Islet precursor cell (in vitro differentiated cells): ENCODE measurements around the gene ADK.
"Not testable (repeated sequence)": the region's sequence is repeated elsewhere in the genome, so short reads cannot be mapped to it uniquely, and the experiment has no call there.

ENCODE experiments used
- DNase-seq: peaks from one replicate; pipeline ENCODE4 v3.0.0-alpha.2; 2018

Gene ADK

DNA sequence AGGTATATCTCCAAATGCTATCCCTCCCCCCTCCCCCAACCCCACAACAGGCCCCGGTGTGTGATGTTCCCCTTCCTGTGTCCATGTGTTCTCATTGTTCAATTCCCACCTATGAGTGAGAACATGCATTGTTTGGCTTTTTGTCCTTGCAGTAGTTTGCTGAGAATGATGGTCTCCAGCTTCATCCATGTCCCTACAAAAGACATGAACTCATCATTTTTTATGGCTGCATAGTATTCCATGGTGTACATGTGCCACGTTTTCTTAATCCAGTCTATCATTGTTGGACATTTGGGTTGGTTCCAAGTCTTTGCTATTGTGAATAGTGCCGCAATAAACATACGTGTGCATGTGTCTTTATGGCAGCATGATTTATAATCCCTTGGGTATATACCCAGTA lies 417.9 kb downstream of the ADK start:
- not testable (repeated sequence) for DNase-seq

DNA sequence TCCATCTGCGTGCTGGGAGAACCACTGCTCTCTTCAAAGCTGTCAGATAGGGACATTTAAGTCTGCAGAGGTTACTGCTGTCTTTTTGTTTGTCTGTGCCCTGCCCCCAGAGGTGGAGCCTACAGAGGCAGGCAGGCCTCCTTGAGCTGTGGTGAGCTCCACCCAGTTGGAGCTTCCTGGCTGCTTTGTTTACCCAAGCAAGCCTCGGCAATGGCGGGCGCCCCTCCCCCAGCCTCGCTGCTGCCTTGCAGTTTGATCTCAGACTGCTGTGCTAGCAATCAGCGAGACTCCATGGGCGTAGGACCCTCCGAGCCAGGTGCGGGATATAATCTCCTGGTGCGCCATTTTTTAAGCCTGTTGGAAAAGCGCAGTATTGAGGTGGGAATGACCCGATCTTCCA lies 422.5 kb downstream of the ADK start:
- not testable (repeated sequence) for DNase-seq

DNA sequence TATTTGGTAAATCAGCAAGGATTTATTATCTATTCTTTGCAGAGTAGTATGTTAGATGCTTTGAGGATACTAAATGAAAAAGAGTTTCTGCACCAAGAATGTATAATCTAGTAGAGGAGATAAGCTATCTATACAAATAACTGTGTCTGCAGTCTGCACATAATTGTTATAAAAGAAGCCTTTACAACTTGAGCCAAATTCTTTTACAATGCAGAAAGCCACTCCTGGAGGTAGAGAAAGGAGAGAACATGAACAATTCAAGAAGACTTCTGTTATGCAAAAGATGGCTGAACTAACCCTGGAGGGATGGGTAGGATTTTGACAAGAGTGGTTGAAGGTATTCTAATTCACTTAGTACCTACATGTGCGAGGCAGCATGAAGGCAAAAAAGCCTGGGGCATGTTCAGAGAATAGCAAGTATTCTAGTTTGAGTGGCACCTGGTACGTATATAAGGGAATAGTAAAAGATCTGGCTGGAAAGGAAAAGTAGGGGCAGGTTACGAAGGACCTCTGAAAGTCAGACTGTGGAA lies 424.2 kb downstream of the ADK start:
- DNase-seq, result no peak

DNA sequence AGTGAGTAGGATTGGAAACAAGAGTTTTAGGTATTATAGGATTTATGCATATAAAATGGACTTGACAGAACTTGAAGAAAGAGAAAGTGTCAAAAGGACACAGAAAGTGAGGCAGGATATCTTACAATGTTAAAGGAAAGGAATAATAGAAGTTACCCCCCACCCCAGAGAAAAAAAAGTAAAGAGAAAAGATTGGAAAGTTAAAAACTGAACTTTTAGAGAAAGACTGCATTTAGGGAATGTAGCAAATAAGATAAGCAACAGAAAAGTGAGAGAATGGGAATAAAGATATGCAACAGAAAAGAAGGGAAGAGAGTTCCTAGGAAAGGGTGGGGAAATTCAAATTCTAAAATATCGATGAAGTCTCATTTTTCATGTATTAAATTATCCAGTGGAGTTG lies 424.9 kb downstream of the ADK start:
- no peak for DNase-seq

DNA sequence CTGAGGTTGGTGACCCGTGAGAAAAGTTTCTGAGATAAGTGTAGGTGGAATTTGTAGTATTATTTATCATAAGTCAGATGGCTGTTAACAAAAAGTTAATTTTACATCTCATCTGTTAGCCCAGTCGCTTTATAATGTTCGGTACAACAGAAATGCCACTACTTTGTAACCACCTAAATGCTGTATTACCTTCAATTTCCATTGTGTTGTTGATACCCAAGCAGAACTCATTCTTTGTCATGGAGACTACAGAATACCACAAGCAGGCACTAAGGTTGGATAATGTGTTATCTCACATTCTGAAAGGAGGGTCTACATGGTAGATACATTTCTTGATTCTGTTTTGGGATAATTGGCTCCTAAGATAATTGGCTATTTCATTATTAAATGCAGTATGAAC lies 425.6 kb downstream of the ADK start:
- no peak for DNase-seq

DNA sequence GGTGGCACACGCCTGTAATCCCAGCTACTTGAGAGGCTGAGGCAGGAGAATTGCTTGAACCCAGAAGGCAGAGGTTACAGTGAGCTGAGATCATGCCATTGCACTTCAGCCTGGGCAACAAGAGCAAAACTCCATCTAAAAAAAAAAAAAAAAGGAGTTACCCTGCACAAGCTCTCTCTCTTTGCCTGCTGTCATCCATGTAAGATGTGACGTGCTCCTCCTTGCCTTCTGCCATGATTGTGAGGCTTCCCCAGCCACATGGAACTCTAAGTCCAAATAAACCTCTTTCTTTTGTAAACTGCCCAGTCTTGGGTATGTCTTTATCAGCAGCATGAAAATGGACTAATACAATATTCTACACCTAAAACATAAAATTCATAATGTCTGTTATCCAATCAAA lies 429.4 kb downstream of the ADK start:
- DNase-seq, result not testable (repeated sequence)

DNA sequence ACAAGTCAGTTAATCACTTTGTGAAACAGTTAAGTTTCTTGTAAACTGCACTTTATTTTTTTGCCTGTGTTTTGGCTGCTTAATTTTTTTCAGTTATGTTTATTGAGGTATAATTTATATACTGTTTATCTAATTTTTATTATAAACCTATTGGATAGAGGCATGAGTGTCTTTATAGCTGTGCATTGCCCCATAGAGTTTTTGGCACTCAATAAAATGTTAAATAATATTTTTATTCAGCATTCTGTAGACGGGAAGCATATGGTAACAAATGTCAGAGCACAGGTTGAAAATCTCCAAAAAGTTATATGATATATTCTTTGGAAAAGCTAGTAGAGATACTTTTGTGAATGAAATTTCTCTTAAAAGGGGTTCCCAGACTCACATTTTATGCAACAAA lies 431.5 kb downstream of the ADK start:
- no peak for DNase-seq

DNA sequence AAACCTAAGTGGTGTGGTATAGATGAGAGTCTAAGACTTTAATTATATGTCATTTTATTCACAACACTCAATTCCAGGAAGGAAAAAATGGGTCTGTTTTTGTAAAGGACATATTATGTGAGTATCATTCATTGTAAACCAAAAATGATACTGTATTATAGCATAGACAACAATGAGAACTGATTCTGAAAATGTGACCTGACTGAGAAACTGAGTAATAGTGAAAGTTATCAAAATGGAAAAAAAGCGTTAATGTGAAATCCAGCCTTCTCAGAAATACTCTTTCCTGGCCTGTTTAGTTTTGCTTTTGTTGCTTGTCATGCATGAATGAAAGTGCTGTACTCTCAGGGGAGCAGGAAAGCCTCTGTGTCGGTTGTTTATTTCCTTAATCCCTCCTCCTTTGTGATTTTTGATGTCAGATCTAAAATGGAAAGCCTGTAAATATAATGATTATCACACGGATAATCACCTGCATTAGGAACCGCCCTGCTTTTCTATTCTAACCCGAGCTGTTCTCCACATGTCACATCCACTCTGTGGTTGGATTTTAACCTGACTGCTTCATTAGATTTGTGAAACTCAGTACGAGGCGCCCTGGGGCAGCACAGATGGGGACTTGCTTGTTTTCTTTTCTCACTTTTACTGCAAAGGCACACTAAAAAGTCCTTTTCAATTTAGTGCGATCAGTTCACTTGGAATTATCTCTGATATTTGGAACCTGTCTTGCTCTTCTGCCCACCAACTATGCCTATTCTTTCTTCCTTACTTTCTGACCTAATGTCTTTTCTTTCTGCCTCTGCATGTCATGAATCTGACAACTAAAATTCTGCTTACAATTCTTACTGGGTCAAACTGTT lies 434.4 kb downstream of the ADK start:
- DNase-seq, result peak; percentile 55

DNA sequence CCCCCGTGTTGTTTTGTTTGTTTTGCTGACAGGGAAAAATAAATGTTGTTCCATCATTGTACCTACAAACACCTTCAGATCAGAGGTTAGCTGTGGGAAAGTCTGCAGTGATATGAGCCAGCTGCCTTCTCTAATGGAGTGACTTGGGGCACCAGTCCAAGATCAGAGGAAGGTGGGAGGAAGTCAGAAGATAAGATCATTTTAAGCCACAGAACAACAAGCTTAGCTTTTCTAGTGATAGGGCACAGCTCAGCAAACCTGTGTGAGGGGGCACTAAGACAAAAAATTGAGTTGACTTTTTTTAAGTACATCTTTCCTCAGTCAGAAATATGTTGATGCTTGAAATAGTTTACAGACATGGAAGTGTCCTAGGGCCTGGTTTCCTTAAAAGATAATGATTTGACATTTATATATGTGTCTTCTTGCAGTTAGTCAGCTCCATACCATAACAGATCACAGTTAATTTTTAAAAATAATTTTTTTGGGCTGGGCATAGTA lies 435.1 kb downstream of the ADK start:
- DNase-seq, result peak; percentile 55

DNA sequence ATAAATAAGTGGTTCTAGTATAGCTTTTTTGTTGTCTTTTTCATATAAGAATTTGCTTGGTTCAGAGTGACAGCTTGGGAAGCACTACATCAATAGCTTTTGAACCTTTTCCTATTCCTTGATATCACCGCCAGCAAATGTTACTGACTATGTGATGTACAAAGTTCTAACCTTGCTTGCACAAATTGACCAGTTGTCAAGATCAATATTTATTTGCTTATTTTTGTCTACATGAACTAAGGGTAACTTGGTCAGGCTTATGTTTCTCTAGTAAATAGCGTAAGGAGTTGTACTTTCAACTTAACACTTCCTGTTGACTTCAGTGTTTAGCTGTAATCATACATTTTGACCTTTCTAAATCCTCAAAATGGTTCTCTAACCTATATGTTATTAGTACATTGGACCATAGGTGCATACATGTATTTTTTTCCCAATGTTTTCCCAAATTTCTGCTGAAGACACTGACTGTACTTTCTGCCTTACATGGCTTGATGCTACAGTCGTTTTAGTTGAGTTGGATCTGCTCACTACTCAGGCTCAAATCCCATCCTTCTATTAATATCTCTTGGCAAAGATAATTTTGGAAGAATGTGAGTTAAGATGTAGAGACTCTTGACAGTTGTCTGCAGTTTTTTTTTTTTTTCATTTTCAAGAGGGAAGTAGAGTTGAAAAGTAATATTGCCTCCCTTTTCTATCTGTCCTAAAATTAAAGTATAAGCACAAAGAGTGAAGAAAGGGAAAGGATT lies 436.3 kb downstream of the ADK start:
- DNase-seq, result no peak

DNA sequence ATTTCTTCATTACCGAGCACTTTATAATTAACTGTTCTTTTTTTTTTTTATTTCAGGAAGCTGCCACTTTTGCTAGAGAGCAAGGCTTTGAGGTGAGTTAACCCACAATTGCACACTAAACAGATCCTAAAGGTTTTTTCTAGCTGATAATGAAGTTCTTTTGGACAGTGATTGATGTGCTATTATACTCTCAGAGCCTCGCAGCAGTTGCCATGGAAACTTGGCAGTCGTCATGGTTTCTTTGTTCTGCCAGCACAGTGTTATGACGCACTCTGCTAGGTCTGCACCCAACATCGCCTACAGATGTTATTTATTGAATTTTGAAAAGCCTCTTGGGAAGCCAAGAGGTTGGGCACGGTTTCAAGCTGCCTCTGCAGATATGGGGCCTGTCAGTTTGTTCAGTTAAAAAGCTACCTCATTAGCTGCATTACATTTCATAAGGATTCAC lies 438.2 kb downstream of the ADK start:
- no peak for DNase-seq

DNA sequence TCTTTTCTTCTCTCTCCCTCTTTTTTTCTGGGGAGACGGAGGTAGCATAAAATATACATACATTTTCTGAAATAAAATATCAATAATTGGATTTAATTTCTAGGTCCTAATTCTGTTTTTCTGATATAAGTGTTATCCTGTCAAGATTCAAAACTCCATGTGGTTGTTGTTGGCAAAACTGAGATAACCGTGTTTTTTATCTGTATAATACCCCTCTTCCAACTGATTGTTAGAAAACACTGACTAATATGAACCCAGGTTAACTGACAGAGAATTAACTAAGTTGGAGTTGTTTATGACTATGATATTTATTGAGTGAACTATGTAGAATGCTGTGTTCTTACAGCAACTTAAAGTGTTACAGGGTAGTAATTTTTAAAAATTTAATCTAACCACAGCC lies 438.8 kb downstream of the ADK start:
- no peak for DNase-seq

DNA sequence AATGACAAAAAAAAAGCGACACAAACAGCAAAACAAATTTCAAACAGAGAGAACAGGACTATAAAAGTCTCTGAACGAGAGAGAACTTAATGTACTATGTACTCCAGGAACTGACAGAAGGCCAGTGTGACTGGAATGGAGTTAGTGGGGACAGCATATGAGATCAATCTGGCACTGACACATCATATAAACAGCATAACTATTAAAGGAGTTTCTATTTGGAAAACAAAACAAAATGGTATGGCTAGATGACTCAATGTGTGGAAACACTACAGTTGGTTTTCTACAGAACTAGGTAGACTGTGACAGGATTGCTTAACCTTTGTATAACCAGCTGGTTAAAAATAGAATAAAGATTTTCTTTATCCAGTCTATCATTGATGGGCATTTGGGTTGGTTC lies 442.4 kb downstream of the ADK start:
- no peak for DNase-seq

DNA sequence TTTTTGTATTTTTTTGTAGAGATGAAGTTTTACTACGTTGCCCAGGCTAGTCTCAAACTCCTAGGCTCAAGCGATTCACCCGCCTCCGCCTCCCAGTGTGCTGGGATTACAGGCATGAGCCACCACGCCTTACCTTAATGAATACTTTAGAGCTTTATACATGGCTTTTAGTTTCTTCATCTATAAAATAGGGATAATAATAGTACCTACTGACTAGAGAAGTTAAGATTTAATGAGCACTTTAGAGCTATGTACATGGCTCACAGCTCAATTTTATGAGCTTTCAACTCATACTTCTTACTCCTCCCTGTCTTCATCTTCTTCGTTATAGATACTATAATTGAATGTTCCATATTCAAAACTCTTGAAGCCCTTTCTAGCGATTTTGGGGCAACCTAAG lies 445.7 kb downstream of the ADK start:
- no peak for DNase-seq

DNA sequence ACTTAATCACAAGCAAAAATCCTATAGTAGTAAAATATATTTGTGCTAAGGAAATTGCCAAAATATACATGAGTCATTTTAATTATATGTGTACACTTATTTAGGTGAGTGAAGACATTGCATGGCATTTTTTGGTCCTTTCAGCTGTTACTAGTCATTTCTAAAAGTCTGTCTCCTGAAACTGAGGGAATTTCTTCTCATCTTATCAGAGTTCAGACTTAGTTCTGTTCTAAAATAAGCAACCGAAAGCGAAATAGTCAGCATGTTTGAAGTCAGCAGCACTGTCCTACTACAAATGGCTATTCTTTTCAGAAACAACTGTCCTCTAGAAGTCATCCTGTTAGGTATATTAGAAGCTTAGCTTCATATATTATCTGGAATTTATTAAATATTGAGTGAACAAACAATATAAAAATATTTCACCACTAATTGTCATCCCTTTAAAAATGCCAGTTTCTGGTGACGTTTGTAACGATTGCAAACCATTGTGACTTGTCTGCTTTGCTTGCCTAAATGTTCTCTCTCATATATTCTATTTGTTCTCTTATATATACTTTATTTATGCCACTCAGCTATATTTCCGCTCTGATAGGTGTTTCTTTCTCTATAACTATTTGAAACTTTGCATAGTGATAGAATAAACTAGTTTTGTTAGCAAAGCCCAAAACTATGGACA lies 448.0 kb downstream of the ADK start:
- no peak for DNase-seq

DNA sequence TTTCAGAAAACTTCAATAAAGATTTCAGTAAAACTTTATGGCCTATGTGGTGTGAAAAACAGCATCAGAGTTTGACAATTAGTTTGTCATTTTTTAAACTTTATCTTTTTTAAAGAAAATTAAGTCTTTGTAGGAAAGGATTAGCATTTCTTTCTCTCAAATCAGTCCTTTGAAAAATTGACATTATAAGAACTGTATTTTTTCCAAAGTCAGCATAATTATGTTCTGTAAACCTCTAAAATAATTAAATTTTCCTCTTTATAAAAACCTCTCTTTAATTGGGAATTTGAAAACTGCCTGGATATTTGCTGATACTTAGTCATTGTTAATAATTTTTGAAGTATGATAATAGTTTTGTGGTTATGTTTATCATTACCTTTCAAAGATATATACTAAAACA lies 448.7 kb downstream of the ADK start:
- DNase-seq, result no peak

DNA sequence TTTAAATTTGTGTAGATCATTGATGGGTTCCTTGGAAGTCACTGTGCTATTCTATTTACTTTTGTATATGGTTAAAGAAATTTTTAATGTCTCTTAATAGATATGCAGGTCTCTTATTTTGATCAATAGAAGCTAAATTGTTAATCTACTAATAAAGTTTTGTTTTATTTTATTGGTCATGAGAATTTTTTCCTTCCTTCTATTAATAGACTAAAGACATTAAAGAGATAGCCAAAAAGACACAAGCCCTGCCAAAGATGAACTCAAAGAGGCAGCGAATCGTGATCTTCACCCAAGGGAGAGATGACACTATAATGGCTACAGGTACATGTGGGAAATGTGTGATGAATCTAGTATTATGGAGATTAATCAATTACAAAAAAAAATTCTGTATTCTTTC lies 449.1 kb downstream of the ADK start:
- DNase-seq, result no peak

DNA sequence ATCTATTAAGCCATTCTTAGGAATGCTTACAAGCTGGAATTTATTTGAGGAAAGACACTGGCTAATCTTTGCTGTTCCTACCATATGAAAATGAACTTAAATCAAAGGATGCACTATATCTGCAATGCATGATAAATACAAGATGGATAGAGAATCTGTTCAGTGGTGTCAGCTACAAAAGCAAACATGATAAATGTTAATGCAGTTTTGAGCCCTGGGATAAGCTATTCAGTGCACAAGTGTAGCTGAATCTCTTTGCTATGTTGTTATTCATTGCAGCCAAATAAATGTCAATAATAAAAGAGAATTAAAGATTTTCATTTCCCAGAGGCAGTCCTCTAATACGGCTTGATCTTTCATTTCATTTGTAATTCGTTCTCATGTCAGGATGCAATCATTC lies 451.6 kb downstream of the ADK start:
- no peak for DNase-seq

DNA sequence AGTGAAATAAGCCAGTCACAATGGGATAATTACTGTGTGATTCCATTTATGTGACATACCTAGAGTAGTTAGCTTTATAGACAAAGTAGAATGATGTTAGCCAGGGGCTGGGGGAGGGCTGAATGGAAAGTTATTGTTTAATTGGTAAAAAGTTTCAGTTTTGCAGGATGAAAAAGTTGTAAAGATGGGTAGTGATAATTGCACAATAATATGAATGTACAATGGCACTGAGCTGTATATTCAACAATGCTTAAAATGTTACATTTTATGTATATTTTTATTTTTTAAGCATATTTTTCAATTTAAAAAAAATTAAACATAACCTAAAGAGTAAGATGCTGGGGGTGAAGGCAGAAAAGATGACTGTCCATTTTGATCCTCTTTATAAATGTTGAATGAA lies 459.3 kb downstream of the ADK start:
- no peak for DNase-seq

DNA sequence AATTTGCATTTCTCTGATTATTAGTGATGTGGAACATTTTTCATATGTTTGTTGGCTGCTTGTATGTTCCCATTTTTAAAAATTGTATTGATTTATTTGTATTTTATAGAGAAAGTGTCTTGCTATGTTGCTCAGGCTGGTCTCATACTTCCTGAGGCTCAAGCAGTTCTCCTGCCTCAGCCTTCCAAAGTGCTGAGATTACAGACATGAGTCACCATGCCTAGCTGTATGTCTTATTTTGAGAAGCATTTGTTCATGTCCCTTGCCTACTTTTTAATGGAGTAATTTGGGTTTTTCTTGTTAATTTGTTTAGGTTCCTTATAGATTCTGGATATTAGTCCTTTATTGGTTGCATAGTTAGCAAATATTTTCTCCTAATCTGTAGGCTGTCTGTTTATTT lies 461.2 kb downstream of the ADK start:
- no peak for DNase-seq

DNA sequence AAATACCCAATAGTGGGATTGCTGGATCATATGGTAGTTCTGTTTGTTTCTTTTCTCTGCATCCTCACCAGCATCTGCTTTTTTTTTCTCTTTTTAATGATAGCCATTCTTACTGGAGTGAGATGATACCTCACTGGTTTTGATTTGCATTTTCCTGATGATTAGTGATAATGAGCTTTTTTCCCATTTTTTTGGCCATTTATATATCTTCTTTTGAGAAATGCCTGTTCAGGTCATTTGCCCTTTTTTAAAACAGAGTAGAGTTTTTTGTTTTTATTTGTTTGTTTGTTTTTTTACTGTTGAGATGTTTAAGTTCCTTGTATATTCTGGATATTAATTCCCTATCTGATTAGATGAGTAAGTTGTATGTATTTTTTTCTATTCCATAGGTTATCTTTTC lies 469.6 kb downstream of the ADK start:
- no peak for DNase-seq

DNA sequence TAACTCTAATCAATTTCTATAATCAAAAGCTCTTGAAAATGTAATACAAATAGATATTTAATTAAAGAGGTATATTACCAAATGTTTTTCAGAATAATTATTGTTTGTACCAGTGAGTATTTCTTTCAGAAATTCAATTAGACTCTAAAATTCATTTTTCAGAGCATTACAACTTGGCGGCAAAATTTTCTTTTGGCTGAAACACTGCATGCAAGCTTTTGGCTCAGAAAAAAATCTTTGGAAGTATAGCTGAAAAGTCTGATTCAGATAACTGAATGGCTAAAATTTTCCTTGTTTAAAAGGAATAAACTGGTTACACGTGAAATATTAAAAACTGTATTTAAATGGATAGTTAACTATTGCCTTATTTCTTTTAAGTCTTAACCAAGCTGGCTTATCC lies 472.8 kb downstream of the ADK start:
- DNase-seq, result no peak

DNA sequence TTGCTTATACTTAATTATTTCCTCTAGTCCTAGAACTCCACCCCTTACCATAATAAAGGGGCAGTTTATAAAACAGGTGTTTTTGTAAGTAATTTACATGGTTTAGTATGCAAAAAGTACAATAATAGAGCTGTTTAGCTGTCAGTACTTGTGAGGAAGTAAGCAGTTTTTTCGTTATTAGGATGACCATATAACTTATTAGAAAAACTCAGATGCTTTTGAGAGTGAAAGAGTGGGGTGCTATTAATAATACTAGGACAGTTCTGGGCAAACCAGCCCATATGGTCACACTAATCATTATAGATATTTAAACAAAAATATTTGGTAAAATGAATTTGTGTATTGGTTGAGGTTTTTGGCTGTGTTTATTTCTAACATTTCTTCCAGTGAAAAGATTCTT lies 473.5 kb downstream of the ADK start:
- no peak for DNase-seq
